Measurements from ENCODE around the gene CLASP2. TPM values are rescaled to one million over a fixed set of nuclear protein-coding genes. Genes with fewer than 3 reads are reported as not detected.
"Not testable (repeated sequence)": the region's sequence is repeated elsewhere in the genome, so short reads cannot be mapped to it uniquely, and the experiment has no call there.

Gene CLASP2
- total and polyA plus RNA-seq, 8 donors: 8.5 to 33.5 (median 21.3) TPM

DNA sequence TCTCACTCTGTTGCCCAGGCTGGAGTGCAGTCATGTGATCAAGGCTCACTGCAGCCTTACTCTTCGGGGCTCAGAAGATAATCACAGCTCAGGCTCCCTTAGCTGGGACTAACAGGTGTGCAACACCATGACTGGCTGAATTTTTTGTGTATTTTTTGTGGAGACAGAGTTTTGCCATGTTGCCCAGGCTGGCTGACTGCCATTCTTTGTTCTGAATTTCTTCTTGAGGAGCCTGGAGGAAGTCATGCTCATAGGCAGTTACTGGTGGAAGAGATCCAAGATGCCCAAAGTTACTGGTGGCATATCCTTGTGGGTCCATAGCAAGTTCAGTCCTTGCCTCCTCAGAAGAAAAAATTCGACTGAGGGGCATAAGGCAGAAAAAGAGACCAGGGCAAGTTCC lies 261.3 kb downstream of the CLASP2 start:
- intact Hi-C loops (cut with DNase I): no loop called here
- 64 to 80% methylated on average over 2 of the region's 2 CpGs for WGBS, 2 donors

DNA sequence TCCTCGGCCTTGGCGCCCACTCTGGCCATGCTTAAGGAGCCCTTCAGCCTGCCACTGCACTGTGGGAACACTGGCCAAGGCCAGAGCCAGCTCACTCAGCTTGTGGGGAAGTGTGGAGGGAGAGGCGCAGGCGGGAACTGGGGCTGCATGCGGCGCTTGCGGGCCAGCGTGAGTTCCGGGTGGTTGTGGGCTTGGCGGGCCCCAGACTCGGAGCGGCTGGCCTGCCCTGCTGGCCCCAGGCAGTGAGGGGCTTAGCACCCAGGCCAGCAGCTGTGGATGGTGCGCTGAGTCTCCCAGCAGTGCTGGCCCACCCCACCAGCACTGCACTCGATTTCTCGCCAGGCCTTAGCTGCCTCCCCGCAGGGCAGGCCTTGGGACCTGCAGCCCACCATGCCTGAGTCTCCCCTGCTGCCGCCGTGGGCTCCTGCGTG lies 264.7 kb downstream of the CLASP2 start:
- DNase-seq (peak in 1 of 6 donors; percentile 57), ATAC-seq (no peak), FAIRE-seq (no peak)
- no peak overlapping the region for H3K27ac ChIP-seq
- TF ChIP-seq, protein P1, sequence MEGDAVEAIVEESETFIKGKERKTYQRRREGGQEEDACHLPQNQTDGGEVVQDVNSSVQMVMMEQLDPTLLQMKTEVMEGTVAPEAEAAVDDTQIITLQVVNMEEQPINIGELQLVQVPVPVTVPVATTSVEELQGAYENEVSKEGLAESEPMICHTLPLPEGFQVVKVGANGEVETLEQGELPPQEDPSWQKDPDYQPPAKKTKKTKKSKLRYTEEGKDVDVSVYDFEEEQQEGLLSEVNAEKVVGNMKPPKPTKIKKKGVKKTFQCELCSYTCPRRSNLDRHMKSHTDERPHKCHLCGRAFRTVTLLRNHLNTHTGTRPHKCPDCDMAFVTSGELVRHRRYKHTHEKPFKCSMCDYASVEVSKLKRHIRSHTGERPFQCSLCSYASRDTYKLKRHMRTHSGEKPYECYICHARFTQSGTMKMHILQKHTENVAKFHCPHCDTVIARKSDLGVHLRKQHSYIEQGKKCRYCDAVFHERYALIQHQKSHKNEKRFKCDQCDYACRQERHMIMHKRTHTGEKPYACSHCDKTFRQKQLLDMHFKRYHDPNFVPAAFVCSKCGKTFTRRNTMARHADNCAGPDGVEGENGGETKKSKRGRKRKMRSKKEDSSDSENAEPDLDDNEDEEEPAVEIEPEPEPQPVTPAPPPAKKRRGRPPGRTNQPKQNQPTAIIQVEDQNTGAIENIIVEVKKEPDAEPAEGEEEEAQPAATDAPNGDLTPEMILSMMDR (IDR thresholded peaks at IDR 0.05): no peak
- H3K9me3 ChIP-seq: no peaks in the 10 kb centered on the region
- H3K4me1 ChIP-seq: no peaks in the 10 kb centered on the region
- intact Hi-C loops (cut with DNase I): no loop called here
- no peaks in the 10 kb centered on the region for H3K27me3 ChIP-seq
- H3K36me3 ChIP-seq: no peaks in the 10 kb centered on the region
- no peak overlapping the region for H3K4me3 ChIP-seq
- 95 to 97% methylated on average over 19 of the region's 19 CpGs for WGBS, 2 donors

More for the DNA sequence above, 261.3 kb downstream of the CLASP2 start:
- H3K27ac ChIP-seq: no peak overlapping the region
- ATAC-seq (no peak), FAIRE-seq (no peak), DNase-seq (no peak)
- TF ChIP-seq, protein P1 (IDR thresholded peaks at IDR 0.05): no peak
- H3K4me3 ChIP-seq: no peak overlapping the region
- no peaks in the 10 kb centered on the region for H3K36me3 ChIP-seq
- no peaks in the 10 kb centered on the region for H3K27me3 ChIP-seq
- H3K9me3 ChIP-seq: no peaks in the 10 kb centered on the region
- no peaks in the 10 kb centered on the region for H3K4me1 ChIP-seq

DNA sequence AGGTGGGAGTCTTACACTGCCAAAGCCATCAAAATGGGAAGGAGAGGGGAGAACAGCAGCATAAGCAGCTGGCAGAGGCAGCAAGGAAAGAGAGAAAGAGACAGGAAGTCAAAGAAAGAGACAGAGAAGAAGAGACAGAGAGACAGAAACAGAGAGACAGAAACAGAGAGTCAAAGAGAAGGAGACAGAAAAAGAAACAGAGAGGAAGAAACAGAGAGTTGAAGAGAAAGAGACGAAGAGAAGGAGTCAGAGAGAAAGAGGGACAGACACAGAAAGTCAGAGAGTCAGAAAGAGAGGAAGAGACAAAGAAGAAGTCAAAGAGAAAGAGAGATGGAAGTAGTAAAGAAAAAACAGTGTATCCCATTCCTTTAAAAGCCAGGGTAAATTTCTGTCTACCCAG lies 266.1 kb downstream of the CLASP2 start:
- H3K36me3 ChIP-seq; DNase-seq; FAIRE-seq; H3K9me3 ChIP-seq; H3K27ac ChIP-seq; H3K4me3 ChIP-seq; H3K4me1 ChIP-seq; ATAC-seq; H3K27me3 ChIP-seq; intact Hi-C loops (cut with DNase I): not testable (repeated sequence)
- WGBS, 2 donors: 91 to 95% methylated on average over 1 of the region's 1 CpG

DNA sequence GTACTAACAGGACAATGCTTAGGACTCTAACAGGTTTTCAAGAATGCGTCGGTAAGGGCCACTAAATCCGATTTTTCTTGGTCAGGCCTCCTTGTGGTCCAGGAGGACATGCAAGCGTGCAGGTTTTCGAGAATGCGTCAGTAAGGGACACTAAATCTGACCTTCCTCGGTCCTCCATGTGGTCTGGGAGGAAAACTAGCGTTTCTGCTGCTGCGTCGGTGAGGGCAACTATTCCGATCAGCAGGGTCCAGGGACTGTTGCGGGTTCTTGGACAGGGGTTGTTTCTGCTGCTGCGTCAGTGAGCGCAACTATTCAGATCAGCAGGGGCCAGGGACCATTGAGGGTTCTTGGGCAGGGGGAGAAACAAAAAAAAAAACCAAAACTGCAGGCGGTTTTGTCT lies 270.1 kb downstream of the CLASP2 start:
- TF ChIP-seq, protein P1 (IDR thresholded peaks at IDR 0.05): no peak
- intact Hi-C loops (cut with DNase I): no loop called here
- no peak for ATAC-seq
- no peak overlapping the region for H3K4me3 ChIP-seq
- H3K4me1 ChIP-seq: no peaks in the 10 kb centered on the region
- WGBS, 2 donors: 92 to 93% methylated on average over 15 of the region's 15 CpGs
- no peaks in the 10 kb centered on the region for H3K36me3 ChIP-seq
- no peak overlapping the region for H3K27ac ChIP-seq
- DNase-seq: no peak
- no peak for FAIRE-seq
- H3K27me3 ChIP-seq: no peaks in the 10 kb centered on the region
- H3K9me3 ChIP-seq: no peaks in the 10 kb centered on the region

DNA sequence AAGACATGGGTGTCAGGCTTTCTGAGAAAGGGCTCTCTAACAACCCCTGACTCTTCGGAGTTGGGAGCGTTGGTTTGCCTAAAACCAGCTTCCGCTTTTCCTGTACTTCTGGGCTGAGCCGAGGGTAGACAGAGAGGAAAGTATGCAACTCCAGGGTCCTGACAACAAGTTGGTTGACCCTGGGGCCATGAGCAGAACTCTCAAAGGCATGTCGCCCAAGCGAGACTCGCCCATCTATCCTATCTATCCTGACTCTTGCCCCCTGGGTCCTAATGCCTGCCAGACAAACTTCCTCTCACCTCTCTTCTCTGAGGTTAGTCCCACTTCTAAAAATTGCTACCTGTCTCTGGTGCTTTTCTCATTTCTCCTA lies 270.8 kb downstream of the CLASP2 start:
- WGBS, 2 donors: 89 to 94% methylated on average over 7 of the region's 7 CpGs
- H3K4me3 ChIP-seq; H3K9me3 ChIP-seq; intact Hi-C loops (cut with DNase I); H3K27me3 ChIP-seq; H3K27ac ChIP-seq; H3K4me1 ChIP-seq; FAIRE-seq; ATAC-seq; H3K36me3 ChIP-seq; DNase-seq: not testable (repeated sequence)

Other genes starting within 250 kb of the CLASP2 start
- 100 to 1,000 TPM in 1 of 6 donors, 10 to 100 TPM in 5; 68.0 to 130 (median 83.4) TPM for gene PDCD6IP, start 80.4 kb upstream of the CLASP2 start, total RNA-seq
- 10 to 100 TPM; 15.1 to 27.6 TPM for gene PDCD6IP, start 80.4 kb upstream of the CLASP2 start, polyA plus RNA-seq

Measured in pancreas (tissue), 10 donors.